ENCODE results near the gene DYRK3. TPM values are rescaled to one million over a fixed set of nuclear protein-coding genes. Genes with fewer than 3 reads are reported as not detected.

Gene DYRK3
- total and polyA plus RNA-seq, 2 of the 8 experiments (the other 6 are each of a cell fraction or from before 2014, with no cell fraction given), result 2.1 to 8.5 TPM

- TF ChIP-seq RFX5 (IDR thresholded peaks at IDR 0.05; ENCODE audit: borderline replicate concordance, low read depth, low read length) (no peak), CEBPB (IDR thresholded peaks at IDR 0.05; ENCODE audit: low read depth, low read length) (no peak), SAP30 (IDR thresholded peaks at IDR 0.05; ENCODE audit: insufficient read depth, insufficient replicate concordance, low read length) (no peak), CHD7 (IDR thresholded peaks at IDR 0.05; ENCODE audit: insufficient replicate concordance, low read length) (no peak), EGR1 (IDR thresholded peaks at IDR 0.05; ENCODE audit: borderline replicate concordance, low read depth, low read length) (no peak), GTF2F1 (IDR thresholded peaks at IDR 0.05; ENCODE audit: borderline replicate concordance, low read depth, low read length) (no peak), HDAC2 (IDR thresholded peaks at IDR 0.05; ENCODE audit: borderline replicate concordance in 1 of 2, low read depth in 2 of 2, low read length in 2 of 2) (no peak), FOSL1 (IDR thresholded peaks at IDR 0.05; ENCODE audit: insufficient read depth, low read depth, low read length) (no peak)
Measured at GRCh38 chr1:206696812-206697585, 61.7 kb downstream of the DYRK3 start (continued).

Data from H1 (cell line).